HepG2 (cell line): ENCODE measurements around the gene PTPRH. TPM values are rescaled to one million over a fixed set of nuclear protein-coding genes. Genes with fewer than 3 reads are reported as not detected.
A peak's percentile ranks its signal among the peaks of the same experiment; 100 is the strongest.

Experiments used
- CHD4 ChIP-seq: fragments of 200-600 bp; sonication (generic); IDR thresholded peaks from 2 replicates; pipeline ENCODE4 v1.7.0; 2017; ENCODE audit warnings: mild to moderate bottlenecking, low read length, borderline replicate concordance
- FOXC1 ChIP-seq: sonication (generic); formaldehyde crosslinking; IDR thresholded peaks from 2 replicates; pipeline ENCODE4 v1.8.0; 2022; ENCODE audit warnings: mild to moderate bottlenecking, missing genetic modification reagents, borderline replicate concordance
- HDAC1 ChIP-seq: sonication (generic); formaldehyde crosslinking; IDR thresholded peaks from 2 replicates; pipeline ENCODE4 v1.5.1; 2020; ENCODE audit warnings: mild to moderate bottlenecking, missing genetic modification reagents
- HOXA7 ChIP-seq: sonication (generic); formaldehyde crosslinking; IDR thresholded peaks from 2 replicates; pipeline ENCODE4 v1.8.1; 2022; ENCODE audit warnings: mild to moderate bottlenecking, missing genetic modification reagents, moderate library complexity
- ISL2 ChIP-seq: sonication (generic); formaldehyde crosslinking; IDR thresholded peaks from 2 replicates; pipeline ENCODE4 v1.5.0; 2020; ENCODE audit warnings: missing genetic modification reagents
- JARID2 ChIP-seq: sonication (generic); formaldehyde crosslinking; IDR thresholded peaks from 2 replicates; pipeline ENCODE4 v1.8.1; 2023; ENCODE audit warnings: missing genetic modification reagents, inconsistent platforms; ENCODE audit not compliant: insufficient replicate concordance
- MLXIP ChIP-seq: sonication (generic); formaldehyde crosslinking; IDR thresholded peaks from 2 replicates; pipeline ENCODE4 v1.9.0; 2021; ENCODE audit warnings: missing genetic modification reagents, borderline replicate concordance
- MTF1 ChIP-seq: sonication (generic); formaldehyde crosslinking; IDR thresholded peaks from 2 replicates; pipeline ENCODE4 v1.5.0; 2020; ENCODE audit warnings: missing genetic modification reagents
- RBFOX2 ChIP-seq: fragments of 200-400 bp; formaldehyde crosslinking; IDR thresholded peaks from 2 replicates; pipeline ENCODE4 v1.6.1; 2017; ENCODE audit warnings: low read depth, mild to moderate bottlenecking, low read length
- SKIL ChIP-seq: sonication (generic); formaldehyde crosslinking; IDR thresholded peaks from 2 replicates; pipeline ENCODE4 v1.8.0; 2022; ENCODE audit warnings: missing genetic modification reagents, mild to moderate bottlenecking, moderate library complexity, borderline replicate concordance
- SMYD3 ChIP-seq: sonication (generic); formaldehyde crosslinking; IDR thresholded peaks from 2 replicates; pipeline ENCODE4 v1.8.1; 2023; ENCODE audit warnings: mild to moderate bottlenecking, missing genetic modification reagents
- SP1 ChIP-seq, 2 experiments: fragments of 450-650 bp in 1 of 2; sonication (generic) in 1 of 2; formaldehyde crosslinking in 1 of 2; IDR thresholded peaks; 2 replicates each; pipeline versions ENCODE4 v1.4.0 to v1.6.1; 2016 to 2020; ENCODE audit warnings: missing genetic modification reagents in 1 of 2
- ZBTB21 ChIP-seq: sonication (generic); formaldehyde crosslinking; IDR thresholded peaks from 2 replicates; pipeline ENCODE4 v1.4.0; 2020; ENCODE audit warnings: missing genetic modification reagents
- ZNF24 ChIP-seq: fragments of 450-650 bp; IDR thresholded peaks from 2 replicates; pipeline ENCODE4 v1.6.1; 2017; ENCODE audit warnings: antibody characterized with exemption, mild to moderate bottlenecking
- ZNF33B ChIP-seq: sonication (generic); formaldehyde crosslinking; IDR thresholded peaks from 2 replicates; pipeline ENCODE4 v1.5.1; 2020; ENCODE audit warnings: mild to moderate bottlenecking, missing genetic modification reagents
- ZNF746 ChIP-seq: sonication (generic); formaldehyde crosslinking; IDR thresholded peaks from 2 replicates; pipeline ENCODE4 v1.8.0; 2022; ENCODE audit warnings: mild to moderate bottlenecking, missing genetic modification reagents
- ZSCAN20 ChIP-seq: sonication (generic); formaldehyde crosslinking; IDR thresholded peaks from 2 replicates; pipeline ENCODE4 v1.4.0; 2020; ENCODE audit warnings: missing genetic modification reagents, mild to moderate bottlenecking, borderline replicate concordance
- ZSCAN31 ChIP-seq: sonication (generic); formaldehyde crosslinking; IDR thresholded peaks from 2 replicates; pipeline ENCODE4 v1.5.0; 2020; ENCODE audit warnings: low read depth, mild to moderate bottlenecking, missing genetic modification reagents
- polyA plus RNA-seq, 8 experiments: library from polyadenylated mRNA; depleted of rRNA in 3 of 8; stranded (reverse) in 7 of 8; unstranded in 1 of 8; fragments of >200 nt; fragmentation: Illumina TruSeq in 4 of 8; extraction: Trizol in 4 of 8; gene quantifications; 2 replicates each; pipeline versions ENCODE4 v1.2.1 to v1.2.3, GENCODE V29; 2011 to 2016; ENCODE audit warnings: low read depth in 4 of 8, missing spikeins in 1 of 8, mixed read lengths in 1 of 8; ENCODE audit not compliant: insufficient read depth in 1 of 8
- total RNA-seq, 5 experiments: library from RNA; depleted of rRNA; stranded (reverse); fragments of >200 nt; fragmentation: Illumina TruSeq; extraction: Trizol; gene quantifications; 2 replicates each; pipeline ENCODE4 v1.2.3, GENCODE V29; 2016; ENCODE audit warnings: low read depth in 1 of 5
- TF ChIP-seq, protein P1 (sequence below): IDR thresholded peaks from 2 replicates; pipeline ENCODE4 v1.6.1; 2018; ENCODE audit warnings: missing genetic modification reagents
- TF ChIP-seq, protein P2 (sequence below): sonication (generic); formaldehyde crosslinking; IDR thresholded peaks from 2 replicates; pipeline ENCODE4 v1.5.0; 2020; ENCODE audit warnings: mild to moderate bottlenecking, missing genetic modification reagents, moderate library complexity
- TF ChIP-seq, protein P3 (sequence below): sonication (generic); formaldehyde crosslinking; IDR thresholded peaks from 2 replicates; pipeline ENCODE4 v1.4.0; 2020; ENCODE audit warnings: missing genetic modification reagents

Gene PTPRH
- total and polyA plus RNA-seq, 2 of the 13 experiments (the other 11 are each of a cell fraction or from before 2014, with no cell fraction given): 14.7 to 125 TPM

- no peak for TF ChIP-seq JARID2 (CRISPR knock-in tag)
- peak; percentile 83; the same call in 1 of the 2 replicates for TF ChIP-seq SKIL
- peak; percentile 84 for TF ChIP-seq RBFOX2
- peak; percentile 93 for TF ChIP-seq FOXC1 (CRISPR knock-in tag)
- no peak for TF ChIP-seq ZNF24
- TF ChIP-seq, protein P1, sequence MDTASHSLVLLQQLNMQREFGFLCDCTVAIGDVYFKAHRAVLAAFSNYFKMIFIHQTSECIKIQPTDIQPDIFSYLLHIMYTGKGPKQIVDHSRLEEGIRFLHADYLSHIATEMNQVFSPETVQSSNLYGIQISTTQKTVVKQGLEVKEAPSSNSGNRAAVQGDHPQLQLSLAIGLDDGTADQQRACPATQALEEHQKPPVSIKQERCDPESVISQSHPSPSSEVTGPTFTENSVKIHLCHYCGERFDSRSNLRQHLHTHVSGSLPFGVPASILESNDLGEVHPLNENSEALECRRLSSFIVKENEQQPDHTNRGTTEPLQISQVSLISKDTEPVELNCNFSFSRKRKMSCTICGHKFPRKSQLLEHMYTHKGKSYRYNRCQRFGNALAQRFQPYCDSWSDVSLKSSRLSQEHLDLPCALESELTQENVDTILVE (CRISPR knock-in tag): peak; percentile 69; the same call in 1 of the 2 replicates
- TF ChIP-seq, protein P2, sequence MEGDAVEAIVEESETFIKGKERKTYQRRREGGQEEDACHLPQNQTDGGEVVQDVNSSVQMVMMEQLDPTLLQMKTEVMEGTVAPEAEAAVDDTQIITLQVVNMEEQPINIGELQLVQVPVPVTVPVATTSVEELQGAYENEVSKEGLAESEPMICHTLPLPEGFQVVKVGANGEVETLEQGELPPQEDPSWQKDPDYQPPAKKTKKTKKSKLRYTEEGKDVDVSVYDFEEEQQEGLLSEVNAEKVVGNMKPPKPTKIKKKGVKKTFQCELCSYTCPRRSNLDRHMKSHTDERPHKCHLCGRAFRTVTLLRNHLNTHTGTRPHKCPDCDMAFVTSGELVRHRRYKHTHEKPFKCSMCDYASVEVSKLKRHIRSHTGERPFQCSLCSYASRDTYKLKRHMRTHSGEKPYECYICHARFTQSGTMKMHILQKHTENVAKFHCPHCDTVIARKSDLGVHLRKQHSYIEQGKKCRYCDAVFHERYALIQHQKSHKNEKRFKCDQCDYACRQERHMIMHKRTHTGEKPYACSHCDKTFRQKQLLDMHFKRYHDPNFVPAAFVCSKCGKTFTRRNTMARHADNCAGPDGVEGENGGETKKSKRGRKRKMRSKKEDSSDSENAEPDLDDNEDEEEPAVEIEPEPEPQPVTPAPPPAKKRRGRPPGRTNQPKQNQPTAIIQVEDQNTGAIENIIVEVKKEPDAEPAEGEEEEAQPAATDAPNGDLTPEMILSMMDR (CRISPR knock-in tag): no peak
- peak; percentile 58; the same call in 1 of the 2 replicates for TF ChIP-seq ZBTB21 (CRISPR knock-in tag)
- peak; percentile 84; the same call in 1 of the 2 replicates for TF ChIP-seq ZNF33B (CRISPR knock-in tag)
- no peak for TF ChIP-seq SP1 (IDR thresholded peaks at IDR 0.05)
- peak; percentile 74 for TF ChIP-seq SP1 (CRISPR knock-in tag; IDR thresholded peaks at IDR 0.05)
- TF ChIP-seq HDAC1: peak; percentile 82
- no peak for TF ChIP-seq MTF1 (CRISPR knock-in tag)
- no peak for TF ChIP-seq ZSCAN20
- peak; percentile 89; the same call in 1 of the 2 replicates for TF ChIP-seq CHD4
- TF ChIP-seq SMYD3: peak; percentile 89
- no peak for TF ChIP-seq MLXIP
- TF ChIP-seq, protein P3, sequence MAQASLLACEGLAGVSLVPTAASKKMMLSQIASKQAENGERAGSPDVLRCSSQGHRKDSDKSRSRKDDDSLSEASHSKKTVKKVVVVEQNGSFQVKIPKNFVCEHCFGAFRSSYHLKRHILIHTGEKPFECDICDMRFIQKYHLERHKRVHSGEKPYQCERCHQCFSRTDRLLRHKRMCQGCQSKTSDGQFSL (CRISPR knock-in tag): no peak
- peak; percentile 83 for TF ChIP-seq ZSCAN31
- no peak for TF ChIP-seq ZNF746 (CRISPR knock-in tag)
- no peak for TF ChIP-seq HOXA7 (CRISPR knock-in tag)
- no peak; the same call in 1 of the 2 replicates for TF ChIP-seq ISL2 (CRISPR knock-in tag)
Measured at GRCh38 chr19:55206664-55207500, 2.4 kb downstream of the PTPRH start (continued).
